ENCODE measurements around the gene PTPN23.

Gene PTPN23

GRCh38 chr3:47405820-47406761 is 25.3 kb downstream of the PTPN23 start:
- DNase-seq (ENCODE audit: low read depth, low spot score): no peak

- DNase-seq (ENCODE audit: low read depth, low spot score): no peak
Measured at GRCh38 chr3:47406762-47407149, 25.9 kb downstream of the PTPN23 start.

GRCh38 chr3:47407237-47407636 is 26.4 kb downstream of the PTPN23 start:
- DNase-seq (ENCODE audit: low read depth, low spot score): no peak

GRCh38 chr3:47407896-47408838 is 27.3 kb downstream of the PTPN23 start:
- DNase-seq (ENCODE audit: low read depth, low spot score): no peak

GRCh38 chr3:47408839-47409229 is 28.0 kb downstream of the PTPN23 start:
- DNase-seq (ENCODE audit: low read depth, low spot score): no peak

GRCh38 chr3:47409284-47409683 is 28.5 kb downstream of the PTPN23 start:
- DNase-seq (ENCODE audit: low read depth, low spot score): no peak

GRCh38 chr3:47409688-47410416 is 29.0 kb downstream of the PTPN23 start:
- no peak for DNase-seq (ENCODE audit: low read depth, low spot score)

GRCh38 chr3:47410417-47410720 is 29.5 kb downstream of the PTPN23 start:
- no peak for DNase-seq (ENCODE audit: low read depth, low spot score)

- DNase-seq (ENCODE audit: low read depth, low spot score): no peak
Measured at GRCh38 chr3:47410801-47411646, 30.2 kb downstream of the PTPN23 start.

GRCh38 chr3:47411696-47412452 is 31.1 kb downstream of the PTPN23 start:
- no peak for DNase-seq (ENCODE audit: low read depth, low spot score)

- no peak for DNase-seq (ENCODE audit: low read depth, low spot score)
Measured at GRCh38 chr3:47412453-47412756, 31.6 kb downstream of the PTPN23 start.

GRCh38 chr3:47412842-47413520 is 32.2 kb downstream of the PTPN23 start:
- DNase-seq (ENCODE audit: low read depth, low spot score): no peak

- no peak for DNase-seq (ENCODE audit: low read depth, low spot score)
Measured at GRCh38 chr3:47413751-47414150, 32.9 kb downstream of the PTPN23 start.

- DNase-seq (ENCODE audit: low read depth, low spot score): no peak
Measured at GRCh38 chr3:47414161-47414564, 33.3 kb downstream of the PTPN23 start.

- no peak for DNase-seq (ENCODE audit: low read depth, low spot score)
Measured at GRCh38 chr3:47414666-47415587, 34.1 kb downstream of the PTPN23 start.

GRCh38 chr3:47416041-47416440 is 35.2 kb downstream of the PTPN23 start:
- no peak for DNase-seq (ENCODE audit: low read depth, low spot score)

- DNase-seq (ENCODE audit: low read depth, low spot score): no peak
Measured at GRCh38 chr3:47418167-47419082, 37.6 kb downstream of the PTPN23 start.
